ENCODE measurements around the gene HSPG2.

DNA sequence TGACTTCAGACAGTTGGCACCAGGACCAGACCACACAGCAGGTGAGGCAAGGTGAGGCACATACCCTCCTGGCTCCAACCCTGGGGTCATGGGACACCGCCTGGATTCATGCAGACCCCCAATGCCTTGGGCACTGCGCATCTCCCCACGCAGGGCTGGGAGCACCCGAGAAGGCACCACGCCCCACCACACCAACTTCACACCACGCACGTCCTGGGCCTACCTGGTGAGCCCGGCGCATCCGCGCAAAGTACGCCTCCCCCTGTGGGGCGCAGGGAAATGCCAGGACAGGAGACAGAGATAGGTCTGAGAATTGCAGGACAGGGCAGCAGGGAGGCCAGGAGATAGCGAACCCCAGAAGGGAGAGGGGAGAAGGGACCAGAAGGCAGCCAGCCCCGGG, 66.5 kb downstream of the HSPG2 start:
- no peak for TF ChIP-seq POLR2A (IDR thresholded peaks at IDR 0.05; ENCODE audit: low read length)
- no peak for TF ChIP-seq GATA1 (IDR thresholded peaks at IDR 0.05; ENCODE audit: low read depth, low read length)
